Measurements from ENCODE around the gene GNAZ.

The GNAZ gene

DNA sequence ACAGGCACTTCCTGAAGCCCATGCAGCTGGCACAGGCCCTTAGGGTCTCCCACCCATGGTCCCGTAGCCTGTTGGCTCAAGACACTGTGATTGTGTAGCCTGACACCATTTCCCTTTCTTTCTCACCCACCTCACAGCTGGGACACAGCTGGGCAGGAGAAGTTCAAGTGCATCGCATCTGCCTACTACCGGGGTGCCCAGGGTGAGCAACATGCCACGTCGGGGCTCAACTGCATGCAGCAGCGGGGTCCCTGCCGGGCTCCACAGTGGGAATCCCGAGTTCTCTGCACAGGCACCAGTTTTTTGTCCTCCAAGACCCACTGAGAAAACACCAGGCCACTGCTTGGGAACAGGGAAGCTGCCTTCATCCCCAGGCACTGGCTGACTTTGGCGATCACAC, 85.5 kb downstream of the GNAZ start:
- no peak for DNase-seq (ENCODE audit: low read depth)
- H3K4me3 ChIP-seq (ENCODE audit: low read depth, low read length): no peak overlapping the region
- TF ChIP-seq POLR2A (IDR thresholded peaks at IDR 0.05; ENCODE audit: extremely low read depth, insufficient read length): no peak
- TF ChIP-seq, protein P1, sequence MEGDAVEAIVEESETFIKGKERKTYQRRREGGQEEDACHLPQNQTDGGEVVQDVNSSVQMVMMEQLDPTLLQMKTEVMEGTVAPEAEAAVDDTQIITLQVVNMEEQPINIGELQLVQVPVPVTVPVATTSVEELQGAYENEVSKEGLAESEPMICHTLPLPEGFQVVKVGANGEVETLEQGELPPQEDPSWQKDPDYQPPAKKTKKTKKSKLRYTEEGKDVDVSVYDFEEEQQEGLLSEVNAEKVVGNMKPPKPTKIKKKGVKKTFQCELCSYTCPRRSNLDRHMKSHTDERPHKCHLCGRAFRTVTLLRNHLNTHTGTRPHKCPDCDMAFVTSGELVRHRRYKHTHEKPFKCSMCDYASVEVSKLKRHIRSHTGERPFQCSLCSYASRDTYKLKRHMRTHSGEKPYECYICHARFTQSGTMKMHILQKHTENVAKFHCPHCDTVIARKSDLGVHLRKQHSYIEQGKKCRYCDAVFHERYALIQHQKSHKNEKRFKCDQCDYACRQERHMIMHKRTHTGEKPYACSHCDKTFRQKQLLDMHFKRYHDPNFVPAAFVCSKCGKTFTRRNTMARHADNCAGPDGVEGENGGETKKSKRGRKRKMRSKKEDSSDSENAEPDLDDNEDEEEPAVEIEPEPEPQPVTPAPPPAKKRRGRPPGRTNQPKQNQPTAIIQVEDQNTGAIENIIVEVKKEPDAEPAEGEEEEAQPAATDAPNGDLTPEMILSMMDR (IDR thresholded peaks at IDR 0.05; ENCODE audit: low read depth, low read length): no peak
- no peak for TF ChIP-seq MAX (IDR thresholded peaks at IDR 0.05; ENCODE audit: low read depth, low read length)
- TF ChIP-seq MYC (IDR thresholded peaks at IDR 0.05; ENCODE audit: low read depth, low read length): no peak

GRCh38 chr22:23156286-23156685, 86.0 kb downstream of the GNAZ start:
- TF ChIP-seq, protein P1 (IDR thresholded peaks at IDR 0.05; ENCODE audit: low read depth, low read length): peak; percentile 12
- TF ChIP-seq MYC (IDR thresholded peaks at IDR 0.05; ENCODE audit: low read depth, low read length) (no peak), MAX (IDR thresholded peaks at IDR 0.05; ENCODE audit: low read depth, low read length) (no peak), POLR2A (IDR thresholded peaks at IDR 0.05; ENCODE audit: extremely low read depth, insufficient read length) (no peak)
- no peak for DNase-seq (ENCODE audit: low read depth)
- no peak overlapping the region for H3K4me3 ChIP-seq (ENCODE audit: low read depth, low read length)

- TF ChIP-seq MAX (IDR thresholded peaks at IDR 0.05; ENCODE audit: low read depth, low read length) (no peak), MYC (IDR thresholded peaks at IDR 0.05; ENCODE audit: low read depth, low read length) (no peak), POLR2A (IDR thresholded peaks at IDR 0.05; ENCODE audit: extremely low read depth, insufficient read length) (no peak)
- TF ChIP-seq, protein P1 (IDR thresholded peaks at IDR 0.05; ENCODE audit: low read depth, low read length): no peak
- DNase-seq (ENCODE audit: low read depth): no peak
These were observed 87.5 kb downstream of the GNAZ start for GRCh38 chr22:23157560-23158515.

DNA sequence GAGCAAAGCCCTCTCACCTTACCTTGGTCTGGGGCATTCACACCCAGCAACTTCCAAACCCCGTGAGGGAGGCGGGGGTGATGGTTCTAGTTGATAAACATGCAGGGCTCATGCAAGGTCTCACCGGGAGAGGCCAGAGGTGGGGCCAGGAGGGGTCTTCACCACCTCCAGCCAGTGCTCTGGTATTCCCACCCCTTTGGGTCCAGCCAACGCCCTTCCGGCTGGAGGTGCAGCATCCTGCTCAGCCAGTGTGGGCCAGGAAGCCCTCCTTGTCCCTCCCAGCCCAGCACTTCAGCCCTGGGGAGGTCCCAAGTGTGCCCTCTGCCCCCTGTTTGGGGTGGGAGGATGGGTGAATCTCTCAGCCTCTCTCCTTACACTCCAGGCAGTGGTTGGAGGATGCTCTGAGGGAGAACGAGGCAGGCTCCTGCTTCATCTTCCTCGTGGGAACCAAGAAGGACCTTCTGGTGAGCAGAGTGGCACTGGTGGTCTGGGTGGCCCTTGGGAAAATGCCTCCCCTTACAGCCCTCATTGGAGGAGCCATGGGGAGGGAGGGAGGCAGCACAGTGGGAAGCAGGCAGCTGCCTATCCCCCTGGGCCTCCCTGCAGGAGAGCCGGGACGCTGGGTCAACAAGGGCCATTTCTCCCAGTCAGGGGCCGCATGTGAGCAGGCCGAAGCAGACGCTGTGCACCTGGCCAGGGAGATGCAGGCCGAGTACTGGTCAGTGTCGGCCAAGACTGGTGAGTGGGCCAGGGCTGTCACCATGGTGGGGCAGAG, 88.4 kb downstream of the GNAZ start:
- H3K4me3 ChIP-seq (ENCODE audit: low read depth, low read length): no peak overlapping the region
- TF ChIP-seq POLR2A (IDR thresholded peaks at IDR 0.05; ENCODE audit: extremely low read depth, insufficient read length): no peak
- TF ChIP-seq, protein P1 (IDR thresholded peaks at IDR 0.05; ENCODE audit: low read depth, low read length): no peak
- TF ChIP-seq MYC (IDR thresholded peaks at IDR 0.05; ENCODE audit: low read depth, low read length): no peak
- no peak for TF ChIP-seq MAX (IDR thresholded peaks at IDR 0.05; ENCODE audit: low read depth, low read length)

More at GRCh38 chr22:23157560-23158515, 87.5 kb downstream of the GNAZ start:
- H3K4me3 ChIP-seq (ENCODE audit: low read depth, low read length): no peak overlapping the region

GRCh38 chr22:23159291-23159630, 88.9 kb downstream of the GNAZ start:
- DNase-seq (ENCODE audit: low read depth): no peak
- TF ChIP-seq MYC (IDR thresholded peaks at IDR 0.05; ENCODE audit: low read depth, low read length): no peak
- TF ChIP-seq, protein P1 (IDR thresholded peaks at IDR 0.05; ENCODE audit: low read depth, low read length): no peak
- no peak for TF ChIP-seq POLR2A (IDR thresholded peaks at IDR 0.05; ENCODE audit: extremely low read depth, insufficient read length)
- TF ChIP-seq MAX (IDR thresholded peaks at IDR 0.05; ENCODE audit: low read depth, low read length): no peak
- H3K4me3 ChIP-seq (ENCODE audit: low read depth, low read length): no peak overlapping the region

More for the DNA sequence above, 88.4 kb downstream of the GNAZ start:
- DNase-seq (ENCODE audit: low read depth): no peak

All from NB4 (cell line).